HPDE6-E6E7 (cell line): ENCODE data around the gene CDC42BPB.

Source experiments
- DNase-seq: peaks from one replicate; pipeline ENCODE4 v3.0.0; 2011; ENCODE audit warnings: missing footprints; ENCODE audit errors: extremely low spot score

CDC42BPB gene

GRCh38 chr14:103094406-103095209, 37.3 kb upstream of the CDC42BPB start, which contains the start of gene EXOC3L4:
Gene EXOC3L4, plus strand, starts transcription at chr14:103094725. Its CDS starts 5,495 bp downstream, at chr14:103100220.
- no peak for DNase-seq

DNA sequence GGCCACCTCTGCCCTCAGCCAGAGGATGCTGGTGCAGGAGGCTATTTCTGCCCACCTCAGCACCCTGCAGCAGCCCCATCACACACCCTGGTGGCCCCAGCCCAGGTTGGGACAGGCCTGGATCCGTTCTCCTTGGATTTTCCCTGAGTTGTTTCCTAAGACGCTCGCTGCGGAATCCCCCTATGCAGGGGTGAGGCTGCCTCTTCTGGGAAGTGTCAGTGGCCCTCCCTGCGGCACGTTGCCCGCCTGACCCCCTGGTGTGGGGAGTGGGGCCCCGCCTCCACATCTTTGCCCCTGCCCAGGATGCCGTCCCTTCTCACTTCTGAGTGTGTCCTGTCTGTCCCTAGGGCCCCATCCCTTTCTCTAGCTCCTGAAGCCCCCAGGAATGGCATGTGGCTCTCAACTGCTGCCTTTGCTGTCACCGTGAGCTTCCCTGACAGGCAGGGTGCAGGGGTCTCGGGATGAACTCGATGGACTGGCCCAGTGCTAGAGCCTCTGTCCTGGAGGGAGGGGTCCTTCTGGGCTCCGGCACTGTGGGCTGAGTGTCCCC, 36.6 kb upstream of the CDC42BPB start:
- no peak for DNase-seq

DNA sequence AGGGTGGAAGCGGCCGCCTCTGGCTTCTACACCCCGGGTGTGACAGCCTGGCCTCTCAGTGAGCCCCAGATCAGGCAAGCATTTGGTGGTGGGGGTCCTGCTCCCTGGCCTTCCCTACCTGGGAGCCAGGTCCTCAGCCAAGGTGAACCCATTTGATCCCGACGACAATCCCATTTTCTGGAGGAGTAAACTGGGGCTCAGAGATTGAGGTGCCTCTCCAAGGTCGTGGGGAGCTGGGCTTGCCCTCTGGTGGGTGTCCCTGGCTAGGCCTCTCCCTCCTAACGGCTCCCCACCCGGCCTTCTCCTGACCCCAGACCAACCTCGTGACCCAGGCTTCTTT, 34.5 kb upstream of the CDC42BPB start:
- DNase-seq: no peak

- no peak for DNase-seq
These were observed 33.9 kb upstream of the CDC42BPB start for GRCh38 chr14:103091041-103091882.

DNA sequence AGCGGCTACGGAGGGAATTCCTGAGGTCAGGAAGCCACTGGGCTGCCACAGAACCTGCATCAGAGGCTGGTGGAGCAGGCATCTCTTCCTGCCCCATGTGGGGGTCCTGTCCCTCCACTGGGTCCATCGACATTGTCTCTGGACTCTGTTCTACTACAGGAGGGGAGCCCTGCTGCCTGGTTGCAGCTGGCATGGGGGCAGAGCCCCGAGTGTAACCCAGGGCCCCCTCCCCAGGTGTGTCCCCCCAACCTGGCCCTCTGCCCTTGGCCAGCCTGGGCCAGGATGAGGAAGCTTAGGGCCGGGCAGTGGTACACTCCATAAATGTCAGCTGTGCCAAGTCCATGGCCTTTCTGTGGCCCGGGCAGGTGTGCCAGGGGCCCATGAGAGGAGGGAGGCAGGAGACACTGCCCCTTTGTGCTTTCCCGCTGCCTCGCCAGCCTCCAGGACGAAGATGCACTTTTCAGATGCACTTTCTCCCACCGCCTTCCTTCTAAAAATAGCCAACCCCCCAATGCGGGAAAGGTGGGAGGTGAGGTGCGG, 33.2 kb upstream of the CDC42BPB start:
- DNase-seq: no peak

- DNase-seq: no peak
These were observed 32.3 kb upstream of the CDC42BPB start for GRCh38 chr14:103089386-103090335.

DNA sequence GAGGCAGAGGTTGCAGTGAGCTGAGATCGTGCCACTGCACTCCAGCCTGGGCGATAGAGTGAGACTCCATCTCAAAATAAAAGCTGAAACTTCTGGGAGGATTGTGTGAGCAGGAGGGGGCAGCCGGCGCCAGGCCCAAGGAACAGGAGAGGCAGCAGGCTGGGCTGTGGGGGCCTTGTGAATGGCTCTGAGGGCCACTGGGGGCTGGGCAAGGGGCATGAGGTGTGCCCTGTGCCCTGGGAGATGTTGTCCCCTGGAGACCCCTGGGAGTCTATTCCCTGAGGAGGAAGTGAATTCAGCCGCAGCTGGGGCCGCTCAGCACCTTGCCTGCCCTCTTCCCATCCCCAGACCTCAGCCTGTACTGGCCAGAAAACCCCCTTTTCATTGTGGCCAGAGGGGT, 31.6 kb upstream of the CDC42BPB start:
- no peak for DNase-seq

GRCh38 chr14:103087343-103087835, 30.0 kb upstream of the CDC42BPB start:
- no peak for DNase-seq

GRCh38 chr14:103086771-103087342, 29.5 kb upstream of the CDC42BPB start:
- DNase-seq: no peak

DNA sequence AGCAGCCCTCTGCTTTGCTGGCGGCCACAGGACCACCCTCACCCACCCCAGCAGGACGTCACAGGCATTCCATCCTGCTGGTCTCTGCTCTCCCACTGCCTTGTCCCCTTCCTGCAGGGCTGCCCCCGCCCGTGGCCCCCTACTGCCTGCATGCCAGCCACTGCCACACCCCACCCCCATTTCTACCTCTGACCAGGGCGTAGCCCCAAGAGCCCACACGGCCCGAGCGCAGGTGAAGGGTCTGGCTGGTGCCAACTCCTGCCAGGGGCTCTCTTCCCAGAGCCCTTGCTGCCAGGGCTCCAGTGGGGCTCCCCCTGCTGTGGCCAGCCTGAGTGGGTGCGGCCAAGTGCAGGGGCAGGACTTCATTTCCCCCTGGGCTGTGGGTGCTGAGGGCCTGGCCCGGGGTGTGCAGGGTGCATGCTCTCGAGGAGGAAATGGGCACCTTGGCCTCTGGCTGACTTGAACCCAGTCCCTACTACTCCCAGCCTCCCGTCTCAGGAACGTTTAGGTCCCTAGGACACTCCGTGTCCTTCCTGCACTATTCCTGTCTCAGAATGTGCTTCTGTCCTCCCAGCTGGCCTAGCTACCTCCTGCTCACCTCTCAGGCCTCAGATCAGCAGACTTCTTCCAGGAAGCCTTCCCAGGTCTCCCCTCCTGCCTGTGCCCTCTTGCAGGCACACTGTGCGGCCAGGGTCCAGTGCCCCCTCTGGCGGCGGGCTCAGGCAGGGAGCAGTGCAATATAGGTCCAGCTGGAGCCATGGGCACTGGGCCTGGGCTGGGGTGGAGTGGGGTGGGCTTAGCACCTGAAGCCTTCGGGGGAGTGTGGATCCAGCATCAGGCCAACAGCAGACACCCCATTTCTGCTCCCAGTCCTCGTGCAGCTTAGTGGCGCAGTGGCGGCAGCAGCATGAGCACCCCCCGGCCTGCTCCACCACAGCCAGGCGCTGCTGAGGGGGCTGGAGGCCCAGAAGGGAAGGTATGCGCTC, 28.1 kb upstream of the CDC42BPB start:
- DNase-seq: no peak

GRCh38 chr14:103084021-103084919, 26.9 kb upstream of the CDC42BPB start, which contains the start of gene LBHD2:
Gene LBHD2, plus strand, starts transcription at chr14:103084210. Its CDS starts 1,803 bp downstream, at chr14:103086013.
- no peak for DNase-seq

DNA sequence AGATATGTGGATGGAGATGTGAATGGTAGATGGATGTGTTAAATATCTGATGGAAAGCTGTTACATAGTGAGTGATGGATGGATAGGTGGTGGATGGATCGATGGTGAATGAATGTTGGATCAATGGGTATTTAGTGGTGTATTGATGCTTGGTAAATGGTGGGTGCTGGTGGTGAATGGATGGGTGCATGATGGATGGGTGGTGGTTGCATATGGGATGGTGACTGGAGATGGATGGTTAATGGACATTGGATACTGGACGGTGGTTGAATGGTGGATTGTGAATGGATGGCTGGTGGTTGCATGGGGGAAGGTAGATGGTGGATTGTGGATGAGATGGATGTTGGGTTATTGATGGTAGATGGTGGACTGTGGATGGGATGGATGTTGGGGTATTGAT, 24.6 kb upstream of the CDC42BPB start:
- DNase-seq: no peak

- no peak for DNase-seq
These were observed 21.7 kb upstream of the CDC42BPB start for GRCh38 chr14:103078860-103079587.

- DNase-seq: peak; percentile 82
These were observed 21.0 kb upstream of the CDC42BPB start for GRCh38 chr14:103078420-103078749.

DNA sequence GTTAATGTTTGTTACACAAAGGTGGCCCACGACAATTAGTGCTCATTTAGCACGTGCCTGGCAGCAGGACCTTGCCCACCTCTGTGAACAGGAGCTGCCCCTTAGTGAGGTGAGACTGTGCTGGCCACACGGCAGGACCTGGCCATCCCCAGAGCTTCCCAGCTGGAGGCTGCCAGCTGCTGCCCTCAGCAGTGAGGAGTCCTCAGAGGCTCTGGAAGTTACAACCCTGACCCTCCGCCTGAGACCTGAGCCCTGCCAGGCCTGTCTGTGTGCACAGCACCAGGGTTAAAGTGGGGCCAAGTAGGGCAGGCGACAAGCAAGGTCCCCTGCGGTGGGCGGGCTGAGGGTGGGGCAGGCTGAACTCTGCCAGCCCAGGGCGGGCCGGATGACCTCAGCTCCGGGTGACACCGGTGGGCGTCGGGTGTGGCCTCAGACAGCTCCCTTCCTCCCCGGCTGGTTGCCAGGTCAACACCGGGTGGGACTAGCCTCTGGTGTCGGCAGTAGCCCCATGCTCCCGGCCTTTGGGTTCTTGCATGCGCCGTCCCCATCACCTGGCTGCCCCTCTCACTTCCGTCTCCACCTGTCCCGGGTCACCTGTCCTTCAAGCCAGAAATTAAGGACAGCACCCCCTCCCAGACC, 17.5 kb upstream of the CDC42BPB start:
- no peak for DNase-seq

- no peak for DNase-seq
These were observed 16.8 kb upstream of the CDC42BPB start for GRCh38 chr14:103073876-103074728.
